ENCODE measurements around the gene MAP9. TPM values are rescaled to one million over a fixed set of nuclear protein-coding genes. Genes with fewer than 3 reads are reported as not detected.
"Not testable (repeated sequence)": the region's sequence is repeated elsewhere in the genome, so short reads cannot be mapped to it uniquely, and the experiment has no call there.

Gene MAP9
- total RNA-seq, result 1 to 10 TPM in 1 of 2 donors, under 1 TPM in 1; 0.50 to 2.0 TPM
- 1 to 10 TPM in 1 of 2 donors, under 1 TPM in 1; 0.14 to 1.0 TPM for polyA plus RNA-seq

- H3K9me3 ChIP-seq (ENCODE audit: control insufficient read depth in 4 of 4, low read length in 3 of 4), result peaks cover 0 to 5% (median under 1%) of the 10 kb centered on the region in 4 donors
- H3K27ac ChIP-seq (ENCODE audit: low read depth in 1 of 2, low read length in 2 of 2), result no peak within 1 kb of the TSS
- DNase-seq (ENCODE audit: low spot score), result peak; percentile 76
- H3K4me1 ChIP-seq (ENCODE audit: control insufficient read depth in 4 of 4, insufficient read depth in 4 of 4, low read length in 3 of 4), result peaks cover 0 to 4% (median 3%) of the 10 kb centered on the region in 4 donors
- WGBS, result 10% methylated on average over 66 of the region's 66 CpGs
- H3K36me3 ChIP-seq (ENCODE audit: control insufficient read depth in 4 of 4, insufficient read depth in 3 of 4, low read depth in 1 of 4, low read length in 3 of 4), result no peaks in the 10 kb centered on the region
- H3K9ac ChIP-seq (ENCODE audit: low read depth in 1 of 2, low read length in 2 of 2), result peak within 1 kb of the TSS in 1 of 2 donors; percentile 68
- peaks cover 0 to 16% (median 2%) of the 10 kb centered on the region in 4 donors for H3K27me3 ChIP-seq (ENCODE audit: control insufficient read depth in 4 of 4, insufficient read depth in 4 of 4, low read length in 3 of 4)
- TF ChIP-seq GABPA (IDR thresholded peaks at IDR 0.05 in 1 of 2, conservative IDR thresholded peaks at IDR 0.05 in 1 of 2), result peak; percentile 57 to 66
- no peak for TF ChIP-seq TAF1 (conservative IDR thresholded peaks at IDR 0.05)
- peak within 1 kb of the TSS; percentile 8 to 65 (median 24) for H3K4me3 ChIP-seq (ENCODE audit: low read depth in 1 of 3, low read length in 3 of 3)
These were observed at the start of gene MAP9 for GRCh38 chr4:155376387-155377268. Gene MAP9 (minus strand): TSS chr4:155376965. CDS start chr4:155375850, 1,115 bp downstream.

- H3K9ac ChIP-seq (ENCODE audit: low read depth in 1 of 2, low read length in 2 of 2); H3K27ac ChIP-seq (ENCODE audit: low read depth in 1 of 2, low read length in 2 of 2); H3K4me1 ChIP-seq (ENCODE audit: control insufficient read depth in 4 of 4, insufficient read depth in 4 of 4, low read length in 3 of 4); H3K27me3 ChIP-seq (ENCODE audit: control insufficient read depth in 4 of 4, insufficient read depth in 4 of 4, low read length in 3 of 4); H3K4me3 ChIP-seq (ENCODE audit: low read depth in 1 of 3, low read length in 3 of 3); H3K9me3 ChIP-seq (ENCODE audit: control insufficient read depth in 4 of 4, low read length in 3 of 4); DNase-seq (ENCODE audit: low spot score); H3K36me3 ChIP-seq (ENCODE audit: control insufficient read depth in 4 of 4, insufficient read depth in 3 of 4, low read depth in 1 of 4, low read length in 3 of 4): not testable (repeated sequence)
- WGBS, result 79% methylated on average over 11 of the region's 11 CpGs
These were observed 48.0 kb upstream of the MAP9 start for GRCh38 chr4:155424778-155425177.

GRCh38 chr4:155423671-155424070, 46.9 kb upstream of the MAP9 start:
- no peaks in the 10 kb centered on the region for H3K36me3 ChIP-seq (ENCODE audit: control insufficient read depth in 4 of 4, insufficient read depth in 3 of 4, low read depth in 1 of 4, low read length in 3 of 4)
- no peaks in the 10 kb centered on the region for H3K4me1 ChIP-seq (ENCODE audit: control insufficient read depth in 4 of 4, insufficient read depth in 4 of 4, low read length in 3 of 4)
- no peak for DNase-seq (ENCODE audit: low spot score)
- H3K9me3 ChIP-seq (ENCODE audit: control insufficient read depth in 4 of 4, low read length in 3 of 4), result peaks cover 2 to 9% (median 6%) of the 10 kb centered on the region in 4 donors
- no peak overlapping the region for H3K27ac ChIP-seq (ENCODE audit: low read depth in 1 of 2, low read length in 2 of 2)
- H3K27me3 ChIP-seq (ENCODE audit: control insufficient read depth in 4 of 4, insufficient read depth in 4 of 4, low read length in 3 of 4), result peaks cover 0 to 5% (median 1%) of the 10 kb centered on the region in 4 donors
- no peak overlapping the region for H3K9ac ChIP-seq (ENCODE audit: low read depth in 1 of 2, low read length in 2 of 2)
- no peak overlapping the region for H3K4me3 ChIP-seq (ENCODE audit: low read depth in 1 of 3, low read length in 3 of 3)
- no peak for TF ChIP-seq GABPA (IDR thresholded peaks at IDR 0.05 in 1 of 2, conservative IDR thresholded peaks at IDR 0.05 in 1 of 2)
- TF ChIP-seq REST (IDR thresholded peaks at IDR 0.05), result no peak
- no peak for TF ChIP-seq TAF1 (conservative IDR thresholded peaks at IDR 0.05)
- no peak for TF ChIP-seq ZBTB33 (IDR thresholded peaks at IDR 0.05)
- no peak for TF ChIP-seq JUND (IDR thresholded peaks at IDR 0.05)
- no peak for TF ChIP-seq RAD21 (IDR thresholded peaks at IDR 0.05)
- TF ChIP-seq YY1 (IDR thresholded peaks at IDR 0.05), result no peak
- no peak for TF ChIP-seq HNF4G (IDR thresholded peaks at IDR 0.05)
- TF ChIP-seq SP1 (IDR thresholded peaks at IDR 0.05), result no peak
- TF ChIP-seq HNF4A (conservative IDR thresholded peaks at IDR 0.05), result no peak
- 86% methylated on average over 1 of the region's 1 CpG for WGBS
